Measurements from ENCODE around the gene CEP170B.
A peak's percentile ranks its signal among the peaks of the same experiment; 100 is the strongest.
"Not testable (repeated sequence)": the region's sequence is repeated elsewhere in the genome, so short reads cannot be mapped to it uniquely, and the experiment has no call there.

CEP170B gene

DNA sequence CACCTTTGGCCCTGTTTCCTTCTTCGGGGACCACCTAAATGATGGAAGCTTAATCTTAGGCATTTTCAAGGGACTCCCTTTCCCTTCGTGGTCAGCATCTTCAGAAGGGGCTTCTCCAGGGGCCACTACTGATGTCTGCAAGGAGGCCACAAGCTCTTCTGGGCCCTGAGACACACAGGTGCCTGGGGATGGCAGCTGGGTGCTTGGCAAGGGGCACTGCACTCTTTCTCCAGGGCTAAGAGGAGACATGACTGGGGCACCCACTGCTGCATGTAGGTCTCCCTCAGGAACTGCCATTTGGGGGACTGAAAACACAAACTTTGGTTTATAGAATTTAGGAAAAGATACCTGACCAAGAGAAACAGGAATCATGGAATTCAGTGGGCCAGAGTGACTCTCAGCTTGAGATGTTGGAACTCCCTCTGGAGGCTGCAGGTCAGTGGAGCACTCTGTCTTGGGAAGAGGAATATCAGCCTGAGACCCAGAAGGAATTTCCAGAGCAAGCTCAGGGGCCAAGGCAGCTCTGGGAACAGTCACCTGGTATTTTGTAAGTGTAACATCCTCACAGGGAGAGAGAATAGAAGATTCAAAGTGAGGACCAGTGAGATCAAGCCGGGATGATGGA lies 75.6 kb downstream of the CEP170B start:
- no peak for DNase-seq (ENCODE audit: low read depth)
- H3K4me3 ChIP-seq (ENCODE audit: low read depth, low read length), result no peak overlapping the region
- TF ChIP-seq, protein P1, sequence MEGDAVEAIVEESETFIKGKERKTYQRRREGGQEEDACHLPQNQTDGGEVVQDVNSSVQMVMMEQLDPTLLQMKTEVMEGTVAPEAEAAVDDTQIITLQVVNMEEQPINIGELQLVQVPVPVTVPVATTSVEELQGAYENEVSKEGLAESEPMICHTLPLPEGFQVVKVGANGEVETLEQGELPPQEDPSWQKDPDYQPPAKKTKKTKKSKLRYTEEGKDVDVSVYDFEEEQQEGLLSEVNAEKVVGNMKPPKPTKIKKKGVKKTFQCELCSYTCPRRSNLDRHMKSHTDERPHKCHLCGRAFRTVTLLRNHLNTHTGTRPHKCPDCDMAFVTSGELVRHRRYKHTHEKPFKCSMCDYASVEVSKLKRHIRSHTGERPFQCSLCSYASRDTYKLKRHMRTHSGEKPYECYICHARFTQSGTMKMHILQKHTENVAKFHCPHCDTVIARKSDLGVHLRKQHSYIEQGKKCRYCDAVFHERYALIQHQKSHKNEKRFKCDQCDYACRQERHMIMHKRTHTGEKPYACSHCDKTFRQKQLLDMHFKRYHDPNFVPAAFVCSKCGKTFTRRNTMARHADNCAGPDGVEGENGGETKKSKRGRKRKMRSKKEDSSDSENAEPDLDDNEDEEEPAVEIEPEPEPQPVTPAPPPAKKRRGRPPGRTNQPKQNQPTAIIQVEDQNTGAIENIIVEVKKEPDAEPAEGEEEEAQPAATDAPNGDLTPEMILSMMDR (IDR thresholded peaks at IDR 0.05; ENCODE audit: low read depth, low read length, missing control alignments), result peak; percentile 33
- in situ Hi-C loops (cut with HindIII; ENCODE audit: low sequenced_read_pairs), result no loop called here

DNA sequence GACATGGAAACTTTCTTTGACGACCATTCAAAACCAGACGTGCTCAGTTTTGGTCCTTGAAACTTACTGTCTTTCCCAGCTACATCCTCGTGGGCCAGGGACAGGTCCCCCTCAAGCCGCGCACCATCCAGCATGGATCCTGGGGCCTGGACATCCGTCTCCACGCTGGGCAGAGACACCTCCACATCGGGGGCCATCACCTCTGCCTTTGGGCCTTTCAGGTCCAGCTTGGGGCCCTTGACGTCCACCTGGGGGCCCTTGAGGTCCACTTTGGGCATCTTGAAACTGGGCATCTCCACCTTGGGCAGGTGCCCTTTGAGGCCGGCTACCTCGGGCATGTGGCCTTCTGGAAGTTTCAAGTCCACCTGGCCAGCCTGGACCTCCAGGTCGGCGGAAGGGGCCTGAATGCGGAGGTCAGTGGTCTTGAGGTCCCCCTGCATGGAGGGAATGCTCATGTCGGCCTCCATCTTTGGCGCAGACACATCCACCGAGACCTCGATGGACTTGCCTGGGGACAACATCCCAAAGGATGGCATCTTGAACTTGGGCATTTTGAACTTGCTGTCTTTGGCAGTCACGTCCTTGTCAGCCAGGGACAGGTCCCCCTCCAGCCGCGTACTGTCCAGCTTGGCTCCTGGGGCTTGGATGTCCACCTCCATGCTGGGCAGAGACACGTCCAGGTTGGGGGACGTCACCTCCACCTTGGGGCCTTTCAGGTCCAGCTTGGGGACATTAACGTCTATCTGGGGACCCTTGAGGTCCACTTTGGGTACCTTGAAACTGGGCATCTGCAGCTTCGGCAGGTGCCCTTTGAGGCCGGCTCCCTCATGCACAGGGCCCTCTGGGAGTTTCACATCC lies 76.7 kb downstream of the CEP170B start:
- H3K4me3 ChIP-seq (ENCODE audit: low read depth, low read length), result no peak overlapping the region
- no peak for DNase-seq (ENCODE audit: low read depth)
- TF ChIP-seq, protein P1 (IDR thresholded peaks at IDR 0.05; ENCODE audit: low read depth, low read length, missing control alignments), result no peak
- in situ Hi-C loops (cut with HindIII; ENCODE audit: low sequenced_read_pairs), result no loop called here

DNA sequence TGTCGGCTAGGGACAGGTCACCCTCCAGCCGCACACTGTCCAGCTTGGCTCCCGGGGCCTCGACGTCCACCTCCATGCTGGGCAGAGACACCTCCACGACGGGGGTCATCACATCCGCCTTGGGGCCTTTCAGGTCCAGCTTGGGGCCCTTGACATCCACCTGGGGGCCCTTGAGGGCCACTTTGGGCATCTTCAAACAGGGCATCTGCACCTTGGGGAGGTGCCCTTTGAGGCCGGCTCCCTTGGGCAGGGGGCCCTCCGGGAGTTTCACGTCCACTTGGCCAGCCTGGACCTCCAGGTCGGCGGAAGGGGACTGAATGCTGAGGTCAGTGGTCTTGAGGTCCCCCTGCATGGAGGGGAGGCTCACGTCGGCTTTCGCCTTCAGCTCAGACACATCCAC lies 77.5 kb downstream of the CEP170B start:
- in situ Hi-C loops (cut with HindIII; ENCODE audit: low sequenced_read_pairs), result no loop called here
- TF ChIP-seq, protein P1 (IDR thresholded peaks at IDR 0.05; ENCODE audit: low read depth, low read length, missing control alignments), result no peak
- DNase-seq (ENCODE audit: low read depth), result no peak
- H3K4me3 ChIP-seq (ENCODE audit: low read depth, low read length), result no peak overlapping the region

DNA sequence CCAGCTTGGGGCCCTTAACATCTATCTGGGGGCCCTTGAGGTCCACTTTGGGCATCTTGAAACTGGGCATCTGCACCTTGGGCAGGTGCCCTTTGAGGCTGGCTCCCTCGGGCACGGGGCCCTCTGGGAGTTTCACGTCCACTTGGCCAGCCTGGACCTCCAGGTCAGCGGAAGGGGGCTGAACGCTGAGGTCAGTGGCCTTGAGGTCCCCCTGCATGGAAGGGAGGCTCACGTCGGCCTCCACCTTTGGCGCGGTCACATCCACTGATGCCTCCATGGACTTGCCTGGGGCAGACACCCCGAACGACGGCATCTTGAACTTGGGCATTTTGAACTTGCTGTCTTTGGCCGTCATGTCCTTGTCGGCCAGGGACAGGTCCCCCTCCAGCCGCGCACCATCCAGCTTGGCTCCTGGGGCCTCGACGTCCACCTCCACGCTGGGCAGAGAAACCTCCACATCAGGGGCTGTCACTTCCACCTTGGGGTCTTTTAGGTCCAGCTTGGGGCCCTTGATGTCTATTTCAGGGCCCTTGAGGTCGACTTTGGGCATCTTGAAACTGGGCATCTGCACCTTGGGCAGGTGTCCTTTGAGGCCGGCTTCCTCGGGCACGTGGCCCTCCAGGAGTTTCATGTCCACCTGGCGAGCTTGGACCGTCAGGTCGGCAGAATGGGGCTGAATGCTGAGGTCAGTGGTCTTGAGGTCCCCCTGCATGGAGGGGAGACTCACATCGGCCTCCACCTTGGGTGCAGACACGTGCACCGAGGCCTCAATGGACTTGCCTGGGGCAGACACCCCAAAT lies 78.3 kb downstream of the CEP170B start:
- in situ Hi-C loops (cut with HindIII; ENCODE audit: low sequenced_read_pairs); DNase-seq (ENCODE audit: low read depth); H3K4me3 ChIP-seq (ENCODE audit: low read depth, low read length): not testable (repeated sequence)

DNA sequence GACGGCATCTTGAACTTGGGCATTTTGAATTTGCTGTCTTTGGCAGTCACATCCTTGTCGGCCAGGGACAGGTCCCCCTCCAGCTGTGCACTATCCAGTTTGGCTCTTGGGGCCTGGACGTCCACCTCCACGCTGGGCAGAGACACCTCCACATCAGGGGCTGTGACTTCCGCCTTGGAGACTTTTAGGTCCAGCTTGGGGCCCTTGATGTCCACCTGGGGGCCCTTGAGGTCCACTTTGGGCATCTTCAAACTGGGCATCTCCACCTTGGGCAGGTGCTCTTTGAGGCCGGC lies 78.9 kb downstream of the CEP170B start:
- H3K4me3 ChIP-seq (ENCODE audit: low read depth, low read length); in situ Hi-C loops (cut with HindIII; ENCODE audit: low sequenced_read_pairs); DNase-seq (ENCODE audit: low read depth): not testable (repeated sequence)

DNA sequence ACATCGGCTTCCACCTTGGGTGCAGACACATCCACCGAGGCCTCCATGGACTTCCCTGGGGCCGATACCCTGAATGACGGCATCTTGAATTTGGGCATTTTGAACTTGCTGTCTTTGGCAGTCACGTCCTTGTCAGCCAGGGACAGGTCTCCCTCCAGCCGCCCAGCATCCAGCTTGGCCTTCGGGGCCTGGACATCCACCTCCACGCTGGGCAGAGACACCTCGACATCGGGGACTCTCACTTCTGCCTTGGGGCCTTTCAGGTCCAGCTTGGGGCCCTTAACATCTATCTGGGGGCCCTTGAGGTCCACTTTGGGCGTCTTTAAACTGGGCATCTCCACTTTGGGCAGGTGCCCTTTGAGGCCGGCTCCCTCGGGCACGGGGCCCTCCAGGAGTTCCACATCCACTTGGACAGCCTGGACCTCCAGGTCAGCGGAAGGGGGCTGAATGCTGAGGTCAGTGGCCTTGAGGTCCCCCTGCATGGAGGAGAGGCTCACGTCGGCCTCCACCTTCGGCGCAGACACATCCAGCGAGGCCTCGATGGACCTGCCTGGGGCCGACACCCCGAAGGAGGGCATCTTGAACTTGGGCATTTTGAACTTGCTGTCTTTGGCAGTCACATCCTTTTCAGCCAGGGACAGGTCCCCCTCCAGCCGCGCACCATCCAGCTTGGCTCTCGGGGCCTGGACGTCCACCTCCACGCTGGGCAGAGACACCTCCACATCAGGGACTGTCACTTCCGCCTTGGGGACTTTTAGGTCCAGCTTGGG lies 79.6 kb downstream of the CEP170B start:
- in situ Hi-C loops (cut with HindIII; ENCODE audit: low sequenced_read_pairs); DNase-seq (ENCODE audit: low read depth): not testable (repeated sequence)

DNA sequence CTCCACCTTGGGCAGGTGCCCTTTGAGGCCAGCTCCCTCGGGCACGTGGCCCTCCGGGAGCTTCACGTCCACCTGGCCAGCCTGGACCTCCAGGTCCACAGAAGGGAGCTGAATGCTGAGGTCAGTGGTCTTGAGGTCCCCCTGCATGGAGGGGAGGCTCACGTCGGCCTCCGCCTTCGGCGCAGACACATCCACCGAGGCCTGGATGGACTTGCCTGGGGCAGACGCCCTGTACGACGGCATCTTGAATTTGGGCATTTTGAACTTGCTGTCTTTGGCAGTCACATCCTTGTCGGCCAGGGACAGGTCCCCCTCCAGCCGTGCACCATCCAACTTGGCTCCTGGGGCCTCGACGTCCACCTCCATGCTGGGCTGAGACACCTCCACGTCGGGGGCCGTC lies 80.2 kb downstream of the CEP170B start:
- DNase-seq (ENCODE audit: low read depth); H3K4me3 ChIP-seq (ENCODE audit: low read depth, low read length); in situ Hi-C loops (cut with HindIII; ENCODE audit: low sequenced_read_pairs): not testable (repeated sequence)

More for the DNA sequence above, 79.6 kb downstream of the CEP170B start:
- H3K4me3 ChIP-seq (ENCODE audit: low read depth, low read length), result not testable (repeated sequence)
